Right atrium auricular region (tissue), 2 donors: Measurements from ENCODE around the gene IL6. TPM values are rescaled to one million over a fixed set of nuclear protein-coding genes. Genes with fewer than 3 reads are reported as not detected.

Experiments used
- DNase-seq: peaks from one replicate; pipeline ENCODE4 v3.0.0-alpha.2; 2019; ENCODE audit warnings: low spot score
- H3K27ac ChIP-seq, 2 donors: fragments of 200-600 bp; sonication (generic); 1 replicate in 1 of 2; 2 replicates in 1 of 2; pipeline ENCODE4 v1.5.1; 2016 to 2019
- H3K27me3 ChIP-seq, 2 donors: fragments of 200-600 bp; sonication (generic); one replicate each; pipeline versions ENCODE4 v1.5.1 to v1.6.0; 2017 to 2019
- H3K36me3 ChIP-seq: fragments of 200-600 bp; sonication (generic); one replicate; pipeline ENCODE4 v1.5.1; 2016
- H3K4me1 ChIP-seq, 2 donors: fragments of 200-600 bp; sonication (generic); one replicate each; pipeline versions ENCODE4 v1.5.1 to v1.6.0; 2017 to 2019
- H3K4me3 ChIP-seq, 2 donors: fragments of 200-600 bp; sonication (generic); 1 replicate in 1 of 2; 2 replicates in 1 of 2; pipeline ENCODE4 v1.5.1; 2017 to 2019; ENCODE audit warnings: mild to moderate bottlenecking in 1 of 2, moderate library complexity in 1 of 2
- H3K9me3 ChIP-seq, 2 donors: fragments of 200-600 bp; sonication (generic); one replicate each; pipeline ENCODE4 v1.5.1; 2019
- total RNA-seq, 2 donors: library from RNA; depleted of rRNA; stranded (reverse); fragments of >200 nt; gene quantifications; one replicate each; pipeline ENCODE4 v1.1.0, GENCODE V29; 2016
- TF ChIP-seq, protein P1 (sequence below), 2 donors: fragments of 200-600 bp; sonication (generic); IDR thresholded peaks; one replicate each; pipeline ENCODE4 v1.5.1; 2019; ENCODE audit warnings: antibody characterized with exemption in 2 of 2

IL6 gene
- total RNA-seq, 2 donors from 2014 or later = 3.6 to 19.8 TPM

DNA sequence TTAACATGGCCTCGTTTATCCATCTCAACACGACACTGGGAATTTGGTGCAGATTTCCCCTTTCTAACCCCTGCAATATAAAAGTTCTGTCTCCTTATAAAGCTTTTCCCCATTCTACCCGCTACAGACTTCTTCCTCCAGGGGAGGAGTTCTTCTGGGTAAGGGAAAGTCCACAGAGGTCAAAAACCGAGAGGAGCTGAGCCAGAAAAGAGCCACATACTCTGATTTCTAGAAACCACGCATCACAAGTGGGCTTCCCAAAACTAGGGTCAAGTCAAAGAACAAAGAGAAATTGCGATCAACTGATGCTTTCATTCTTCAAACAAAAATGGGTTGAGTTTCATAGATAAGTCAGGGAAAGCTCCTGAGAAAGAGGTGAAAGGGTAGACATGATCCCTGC is 6.8 kb downstream of the IL6 start:
- H3K4me3 ChIP-seq = no peak overlapping the region
- peaks cover 0 to 8% of the 10 kb centered on the region in 2 donors for H3K9me3 ChIP-seq
- no peak overlapping the region for H3K27ac ChIP-seq
- TF ChIP-seq, protein P1, sequence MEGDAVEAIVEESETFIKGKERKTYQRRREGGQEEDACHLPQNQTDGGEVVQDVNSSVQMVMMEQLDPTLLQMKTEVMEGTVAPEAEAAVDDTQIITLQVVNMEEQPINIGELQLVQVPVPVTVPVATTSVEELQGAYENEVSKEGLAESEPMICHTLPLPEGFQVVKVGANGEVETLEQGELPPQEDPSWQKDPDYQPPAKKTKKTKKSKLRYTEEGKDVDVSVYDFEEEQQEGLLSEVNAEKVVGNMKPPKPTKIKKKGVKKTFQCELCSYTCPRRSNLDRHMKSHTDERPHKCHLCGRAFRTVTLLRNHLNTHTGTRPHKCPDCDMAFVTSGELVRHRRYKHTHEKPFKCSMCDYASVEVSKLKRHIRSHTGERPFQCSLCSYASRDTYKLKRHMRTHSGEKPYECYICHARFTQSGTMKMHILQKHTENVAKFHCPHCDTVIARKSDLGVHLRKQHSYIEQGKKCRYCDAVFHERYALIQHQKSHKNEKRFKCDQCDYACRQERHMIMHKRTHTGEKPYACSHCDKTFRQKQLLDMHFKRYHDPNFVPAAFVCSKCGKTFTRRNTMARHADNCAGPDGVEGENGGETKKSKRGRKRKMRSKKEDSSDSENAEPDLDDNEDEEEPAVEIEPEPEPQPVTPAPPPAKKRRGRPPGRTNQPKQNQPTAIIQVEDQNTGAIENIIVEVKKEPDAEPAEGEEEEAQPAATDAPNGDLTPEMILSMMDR (IDR thresholded peaks at IDR 0.05) = no peak
- no peak for DNase-seq
- no peaks in the 10 kb centered on the region for H3K36me3 ChIP-seq
- H3K4me1 ChIP-seq = no peaks in the 10 kb centered on the region
- H3K27me3 ChIP-seq = no peaks in the 10 kb centered on the region

- no peak for DNase-seq
- TF ChIP-seq, protein P1 (IDR thresholded peaks at IDR 0.05) = no peak
- H3K27ac ChIP-seq = no peak overlapping the region
- H3K4me3 ChIP-seq = no peak overlapping the region
- H3K4me1 ChIP-seq = no peaks in the 10 kb centered on the region
- no peaks in the 10 kb centered on the region for H3K27me3 ChIP-seq
- no peaks in the 10 kb centered on the region for H3K36me3 ChIP-seq
- H3K9me3 ChIP-seq = no peaks in the 10 kb centered on the region
These were observed 16.0 kb downstream of the IL6 start for GRCh38 chr7:22743014-22743413.

GRCh38 chr7:22751341-22751740 is 24.3 kb downstream of the IL6 start:
- TF ChIP-seq, protein P1 (IDR thresholded peaks at IDR 0.05) = no peak
- Histone ChIP-seq H3K4me3 (no peak overlapping the region), H3K27me3 (no peaks in the 10 kb centered on the region), H3K27ac (no peak overlapping the region), H3K36me3 (no peaks in the 10 kb centered on the region), H3K4me1 (no peaks in the 10 kb centered on the region), H3K9me3 (no peaks in the 10 kb centered on the region)
- no peak for DNase-seq

GRCh38 chr7:22757338-22757994 is 30.5 kb downstream of the IL6 start:
- H3K27ac ChIP-seq = no peak overlapping the region
- H3K27me3 ChIP-seq = no peaks in the 10 kb centered on the region
- H3K4me1 ChIP-seq = no peaks in the 10 kb centered on the region
- H3K36me3 ChIP-seq = no peaks in the 10 kb centered on the region
- TF ChIP-seq, protein P1 (IDR thresholded peaks at IDR 0.05) = no peak
- no peak for DNase-seq
- H3K9me3 ChIP-seq = peaks cover 0 to 3% of the 10 kb centered on the region in 2 donors
- H3K4me3 ChIP-seq = no peak overlapping the region

- Histone ChIP-seq H3K9me3 (peaks cover 0 to 3% of the 10 kb centered on the region in 2 donors), H3K27me3 (no peaks in the 10 kb centered on the region), H3K36me3 (no peaks in the 10 kb centered on the region), H3K4me3 (no peak overlapping the region), H3K4me1 (no peaks in the 10 kb centered on the region), H3K27ac (no peak overlapping the region)
- TF ChIP-seq, protein P1 (IDR thresholded peaks at IDR 0.05) = no peak
- no peak for DNase-seq
These were observed 31.6 kb downstream of the IL6 start for GRCh38 chr7:22758576-22758975.

DNA sequence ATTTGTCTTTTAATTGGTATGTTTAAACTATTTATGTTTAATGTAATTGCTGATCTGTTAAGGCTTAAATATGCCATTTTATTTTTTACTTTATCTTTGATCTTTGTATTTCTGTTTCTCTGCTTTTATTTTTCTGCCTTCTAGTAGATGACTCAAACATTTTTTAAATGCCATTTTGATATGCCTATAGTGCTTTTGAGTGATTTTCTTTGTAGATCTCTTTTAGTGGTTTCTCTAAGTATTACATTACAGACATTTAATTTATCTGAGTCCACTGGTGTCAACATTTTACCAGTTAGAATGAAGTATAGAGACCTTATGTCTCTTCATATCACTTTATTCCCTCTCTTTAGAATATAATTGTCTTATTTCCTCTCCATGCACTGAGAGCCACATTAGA is 32.7 kb downstream of the IL6 start:
- TF ChIP-seq, protein P1 (IDR thresholded peaks at IDR 0.05) = no peak
- no peaks in the 10 kb centered on the region for H3K4me1 ChIP-seq
- H3K27ac ChIP-seq = no peak overlapping the region

More for the DNA sequence above, 32.7 kb downstream of the IL6 start:
- H3K27me3 ChIP-seq = no peaks in the 10 kb centered on the region
- no peak overlapping the region for H3K4me3 ChIP-seq
- no peak for DNase-seq
- H3K36me3 ChIP-seq = no peaks in the 10 kb centered on the region
- H3K9me3 ChIP-seq = peaks cover 0 to 3% of the 10 kb centered on the region in 2 donors
